ENCODE data around the gene ZDHHC1.
"Not testable (repeated sequence)": the region's sequence is repeated elsewhere in the genome, so short reads cannot be mapped to it uniquely, and the experiment has no call there.

ZDHHC1 gene

GRCh38 chr16:67364600-67365235 lies 51.6 kb downstream of the ZDHHC1 start:
- Histone ChIP-seq H3K27me3 (replicated peaks; ENCODE audit: control insufficient read depth, insufficient read depth, low read length) (no peaks in the 10 kb centered on the region; the same call in 1 of the 2 replicates), H3K4me3 (replicated peaks; ENCODE audit: low read depth, low read length) (no peak overlapping the region), H3K36me3 (ENCODE audit: control insufficient read depth, insufficient read depth, low read length) (no peaks in the 10 kb centered on the region)
- no peak for DNase-seq (ENCODE audit: extremely low read depth, insufficient read length)
- no peak for TF ChIP-seq CTCF (IDR thresholded peaks at IDR 0.05; ENCODE audit: insufficient read depth, low read length, poor library complexity, severe bottlenecking)

GRCh38 chr16:67361038-67361437 lies 55.2 kb downstream of the ZDHHC1 start:
- Histone ChIP-seq H3K27me3 (replicated peaks; ENCODE audit: control insufficient read depth, insufficient read depth, low read length) (no peaks in the 10 kb centered on the region), H3K4me3 (replicated peaks; ENCODE audit: low read depth, low read length) (no peak overlapping the region), H3K36me3 (ENCODE audit: control insufficient read depth, insufficient read depth, low read length) (no peaks in the 10 kb centered on the region)
- DNase-seq (ENCODE audit: extremely low read depth, insufficient read length), result no peak
- no peak for TF ChIP-seq CTCF (IDR thresholded peaks at IDR 0.05; ENCODE audit: insufficient read depth, low read length, poor library complexity, severe bottlenecking)

GRCh38 chr16:67359540-67360269 lies 56.6 kb downstream of the ZDHHC1 start:
- H3K27me3 ChIP-seq (replicated peaks; ENCODE audit: control insufficient read depth, insufficient read depth, low read length); H3K36me3 ChIP-seq (ENCODE audit: control insufficient read depth, insufficient read depth, low read length); DNase-seq (ENCODE audit: extremely low read depth, insufficient read length); H3K4me3 ChIP-seq (replicated peaks; ENCODE audit: low read depth, low read length): not testable (repeated sequence)

- no peaks in the 10 kb centered on the region for H3K27me3 ChIP-seq (replicated peaks; ENCODE audit: control insufficient read depth, insufficient read depth, low read length)
- H3K4me3 ChIP-seq (replicated peaks; ENCODE audit: low read depth, low read length), result no peak overlapping the region
- no peak for TF ChIP-seq CTCF (IDR thresholded peaks at IDR 0.05; ENCODE audit: insufficient read depth, low read length, poor library complexity, severe bottlenecking)
- no peaks in the 10 kb centered on the region for H3K36me3 ChIP-seq (ENCODE audit: control insufficient read depth, insufficient read depth, low read length)
- no peak for DNase-seq (ENCODE audit: extremely low read depth, insufficient read length)
These were observed 58.7 kb downstream of the ZDHHC1 start for GRCh38 chr16:67357561-67357960.

GRCh38 chr16:67356396-67356795 lies 59.9 kb downstream of the ZDHHC1 start:
- no peak for DNase-seq (ENCODE audit: extremely low read depth, insufficient read length)

GRCh38 chr16:67352463-67352862 lies 63.8 kb downstream of the ZDHHC1 start:
- H3K27me3 ChIP-seq (replicated peaks; ENCODE audit: control insufficient read depth, insufficient read depth, low read length); H3K36me3 ChIP-seq (ENCODE audit: control insufficient read depth, insufficient read depth, low read length); DNase-seq (ENCODE audit: extremely low read depth, insufficient read length); H3K4me3 ChIP-seq (replicated peaks; ENCODE audit: low read depth, low read length): not testable (repeated sequence)

More at GRCh38 chr16:67356396-67356795, 59.9 kb downstream of the ZDHHC1 start:
- no peaks in the 10 kb centered on the region for H3K27me3 ChIP-seq (replicated peaks; ENCODE audit: control insufficient read depth, insufficient read depth, low read length)
- no peak overlapping the region for H3K4me3 ChIP-seq (replicated peaks; ENCODE audit: low read depth, low read length)
- H3K36me3 ChIP-seq (ENCODE audit: control insufficient read depth, insufficient read depth, low read length), result no peaks in the 10 kb centered on the region
- TF ChIP-seq CTCF (IDR thresholded peaks at IDR 0.05; ENCODE audit: insufficient read depth, low read length, poor library complexity, severe bottlenecking), result no peak
